ENCODE results near the gene IPO8.
A peak's percentile ranks its signal among the peaks of the same experiment; 100 is the strongest.

Gene IPO8

GRCh38 chr12:30694412-30695198, 1.1 kb downstream of the IPO8 start:
- H3K4me3 ChIP-seq (ENCODE audit: control insufficient read depth, low read depth, low read length), result peak overlapping the region; percentile 72
- DNase-seq (ENCODE audit: low read depth), result no peak
- no peak for TF ChIP-seq CTCF (IDR thresholded peaks at IDR 0.05; ENCODE audit: control insufficient read depth, insufficient read depth, low read depth, low read length, missing control alignments)

GRCh38 chr12:30692470-30692869, 3.2 kb downstream of the IPO8 start:
- no peak overlapping the region for H3K4me3 ChIP-seq (ENCODE audit: control insufficient read depth, low read depth, low read length)

GRCh38 chr12:30691122-30691879, 4.4 kb downstream of the IPO8 start:
- H3K4me3 ChIP-seq (ENCODE audit: control insufficient read depth, low read depth, low read length), result no peak overlapping the region
- DNase-seq (ENCODE audit: low read depth), result peak; percentile 25
- no peak for TF ChIP-seq CTCF (IDR thresholded peaks at IDR 0.05; ENCODE audit: control insufficient read depth, insufficient read depth, low read depth, low read length, missing control alignments)

More at GRCh38 chr12:30692470-30692869, 3.2 kb downstream of the IPO8 start:
- DNase-seq (ENCODE audit: low read depth), result no peak
- no peak for TF ChIP-seq CTCF (IDR thresholded peaks at IDR 0.05; ENCODE audit: control insufficient read depth, insufficient read depth, low read depth, low read length, missing control alignments)

- DNase-seq (ENCODE audit: low read depth), result no peak
- TF ChIP-seq CTCF (IDR thresholded peaks at IDR 0.05; ENCODE audit: control insufficient read depth, insufficient read depth, low read depth, low read length, missing control alignments), result no peak
Observed at GRCh38 chr12:30687265-30687986, 8.2 kb downstream of the IPO8 start.

GRCh38 chr12:30679241-30679640, 16.4 kb downstream of the IPO8 start:
- H3K4me3 ChIP-seq (ENCODE audit: control insufficient read depth, low read depth, low read length), result no peak overlapping the region
- no peak for TF ChIP-seq CTCF (IDR thresholded peaks at IDR 0.05; ENCODE audit: control insufficient read depth, insufficient read depth, low read depth, low read length, missing control alignments)
- DNase-seq (ENCODE audit: low read depth), result no peak

More at GRCh38 chr12:30687265-30687986, 8.2 kb downstream of the IPO8 start:
- H3K4me3 ChIP-seq (ENCODE audit: control insufficient read depth, low read depth, low read length), result no peak overlapping the region

GRCh38 chr12:30678221-30678620, 17.4 kb downstream of the IPO8 start:
- TF ChIP-seq CTCF (IDR thresholded peaks at IDR 0.05; ENCODE audit: control insufficient read depth, insufficient read depth, low read depth, low read length, missing control alignments), result no peak
- H3K4me3 ChIP-seq (ENCODE audit: control insufficient read depth, low read depth, low read length), result no peak overlapping the region
- DNase-seq (ENCODE audit: low read depth), result no peak
